Effector memory CD8-positive, alpha-beta T cell (primary cell): ENCODE data around the gene VAMP8.
"Not testable (repeated sequence)": the region's sequence is repeated elsewhere in the genome, so short reads cannot be mapped to it uniquely, and the experiment has no call there.

Experiments used
- ATAC-seq: fragments of 150-1000 bp; cut with Tn5 transposase; replicated peaks from 2 replicates; pipeline ENCODE4 v1.10.0; 2021; ENCODE audit warnings: mild to moderate bottlenecking, moderate library complexity
- DNase-seq, 3 experiments: peaks; one replicate each; pipeline ENCODE4 v3.0.0; 2021
- H3K27ac Mint-ChIP-seq, 2 donors: one replicate each; pipeline ENCODE4 v1.8.0; 2022; ENCODE audit warnings: mild to moderate bottlenecking in 2 of 2, mixed read lengths in 2 of 2, moderate library complexity in 2 of 2
- H3K27me3 Mint-ChIP-seq, 2 donors: one replicate each; pipeline ENCODE4 v1.8.0; 2022; ENCODE audit warnings: mixed read lengths in 2 of 2
- H3K36me3 Mint-ChIP-seq: one replicate; pipeline ENCODE4 v1.8.0; 2022; ENCODE audit warnings: mild to moderate bottlenecking, moderate library complexity, mixed read lengths; ENCODE audit not compliant: insufficient read depth
- H3K4me1 Mint-ChIP-seq, 2 donors: one replicate each; pipeline ENCODE4 v1.8.0; 2022; ENCODE audit warnings: low read depth in 2 of 2, mixed read lengths in 2 of 2
- H3K4me3 Mint-ChIP-seq, 2 donors: one replicate each; pipeline ENCODE4 v1.8.0; 2022; ENCODE audit warnings: mild to moderate bottlenecking in 2 of 2, mixed read lengths in 2 of 2, moderate library complexity in 2 of 2
- H3K9me3 Mint-ChIP-seq, 2 donors: one replicate each; pipeline ENCODE4 v1.8.0; 2022; ENCODE audit warnings: mixed read lengths in 2 of 2

VAMP8 gene

GRCh38 chr2:85600235-85600575 is 22.8 kb downstream of the VAMP8 start:
- Mint-ChIP-seq H3K4me3 (peak overlapping the region; percentile 22 to 23), H3K27me3 (no peaks in the 10 kb centered on the region), H3K4me1 (peaks cover 34 to 37% of the 10 kb centered on the region in 2 donors), H3K9me3 (no peaks in the 10 kb centered on the region), H3K36me3 (peaks cover 22% of the 10 kb centered on the region), H3K27ac (peak overlapping the region; percentile 84 to 91)
- ATAC-seq: no peak
- no peak for DNase-seq

GRCh38 chr2:85600951-85601770 is 23.8 kb downstream of the VAMP8 start:
- Mint-ChIP-seq H3K27me3 (no peaks in the 10 kb centered on the region), H3K27ac (peak overlapping the region; percentile 83 to 91), H3K9me3 (no peaks in the 10 kb centered on the region), H3K36me3 (peaks cover 14% of the 10 kb centered on the region), H3K4me1 (peaks cover 24 to 32% of the 10 kb centered on the region in 2 donors), H3K4me3 (peak overlapping the region; percentile 87 to 91)
- no peak for DNase-seq
- no peak for ATAC-seq

- ATAC-seq: peak; percentile 7
- Mint-ChIP-seq H3K27me3 (no peaks in the 10 kb centered on the region), H3K9me3 (no peaks in the 10 kb centered on the region), H3K36me3 (peaks cover 14% of the 10 kb centered on the region), H3K4me1 (peaks cover 19 to 29% of the 10 kb centered on the region in 2 donors), H3K4me3 (peak overlapping the region; percentile 87 to 91), H3K27ac (peak overlapping the region; percentile 83 to 91)
- DNase-seq: no peak
These were observed 24.5 kb downstream of the VAMP8 start for GRCh38 chr2:85601771-85602475.

- Mint-ChIP-seq H3K36me3 (peaks cover 14% of the 10 kb centered on the region), H3K27me3 (no peaks in the 10 kb centered on the region), H3K4me3 (peak within 1 kb of the TSS; percentile 91 to 93), H3K27ac (peak within 1 kb of the TSS; percentile 83 to 91), H3K4me1 (peaks cover 16 to 31% of the 10 kb centered on the region in 2 donors), H3K9me3 (no peaks in the 10 kb centered on the region)
- ATAC-seq (peak; percentile 96), DNase-seq (peak; percentile 78 to 86 (median 83))
These were observed 25.3 kb downstream of the VAMP8 start, which contains the start of gene TMEM150A for GRCh38 chr2:85602476-85603234. TSS of gene TMEM150A (minus strand) at chr2:85602698. CDS start at chr2:85601948, 750 bp downstream.

GRCh38 chr2:85604133-85604444 is 26.7 kb downstream of the VAMP8 start:
- Mint-ChIP-seq H3K36me3 (peaks cover 21% of the 10 kb centered on the region), H3K4me1 (peaks cover 25 to 38% of the 10 kb centered on the region in 2 donors), H3K4me3 (peak overlapping the region in 1 of 2 donors; percentile 86)
- ATAC-seq, H3K27me3 Mint-ChIP-seq, DNase-seq, H3K27ac Mint-ChIP-seq, H3K9me3 Mint-ChIP-seq: not testable (repeated sequence)

- Mint-ChIP-seq H3K9me3 (no peaks in the 10 kb centered on the region), H3K27ac (no peak overlapping the region), H3K36me3 (peaks cover 27% of the 10 kb centered on the region), H3K27me3 (no peaks in the 10 kb centered on the region), H3K4me3 (no peak overlapping the region), H3K4me1 (peaks cover 26 to 42% of the 10 kb centered on the region in 2 donors)
- DNase-seq (no peak), ATAC-seq (no peak)
These were observed 27.4 kb downstream of the VAMP8 start for GRCh38 chr2:85604568-85605339.

- Mint-ChIP-seq H3K9me3 (no peaks in the 10 kb centered on the region), H3K36me3 (peaks cover 28% of the 10 kb centered on the region), H3K4me1 (peaks cover 32 to 47% of the 10 kb centered on the region in 2 donors), H3K4me3 (no peak overlapping the region), H3K27me3 (no peaks in the 10 kb centered on the region), H3K27ac (peak overlapping the region in 1 of 2 donors; percentile 29)
- no peak for DNase-seq
- ATAC-seq: no peak
These were observed 28.2 kb downstream of the VAMP8 start for GRCh38 chr2:85605406-85606115.

GRCh38 chr2:85606116-85606455 is 28.7 kb downstream of the VAMP8 start:
- ATAC-seq (no peak), DNase-seq (no peak)
- H3K27me3 Mint-ChIP-seq: no peaks in the 10 kb centered on the region
- no peak overlapping the region for H3K4me3 Mint-ChIP-seq
- no peak overlapping the region for H3K27ac Mint-ChIP-seq
- no peaks in the 10 kb centered on the region for H3K9me3 Mint-ChIP-seq
- H3K4me1 Mint-ChIP-seq: peaks cover 31 to 45% of the 10 kb centered on the region in 2 donors
- peaks cover 31% of the 10 kb centered on the region for H3K36me3 Mint-ChIP-seq

GRCh38 chr2:85607268-85608215 is 30.2 kb downstream of the VAMP8 start:
- H3K36me3 Mint-ChIP-seq: peaks cover 34% of the 10 kb centered on the region
- no peaks in the 10 kb centered on the region for H3K9me3 Mint-ChIP-seq
- H3K27me3 Mint-ChIP-seq: no peaks in the 10 kb centered on the region
- H3K4me1 Mint-ChIP-seq: peaks cover 26 to 38% of the 10 kb centered on the region in 2 donors
- no peak overlapping the region for H3K4me3 Mint-ChIP-seq
- DNase-seq (no peak), ATAC-seq (no peak)
- peak overlapping the region; percentile 20 to 79 for H3K27ac Mint-ChIP-seq

GRCh38 chr2:85611217-85611704 is 33.9 kb downstream of the VAMP8 start:
- no peak for ATAC-seq
- H3K4me1 Mint-ChIP-seq: peaks cover 20 to 25% of the 10 kb centered on the region in 2 donors
- H3K36me3 Mint-ChIP-seq: peaks cover 41% of the 10 kb centered on the region
- H3K4me3 Mint-ChIP-seq: peak overlapping the region; percentile 90 to 97
- H3K27ac Mint-ChIP-seq: peak overlapping the region; percentile 79 to 91
- no peaks in the 10 kb centered on the region for H3K27me3 Mint-ChIP-seq
- DNase-seq: no peak
- H3K9me3 Mint-ChIP-seq: no peaks in the 10 kb centered on the region

GRCh38 chr2:85611705-85612587 is 34.6 kb downstream of the VAMP8 start, which contains the start of gene C2orf68:
TSS of gene C2orf68 (minus strand) at chr2:85612066. CDS start at chr2:85611984, 82 bp downstream.
- peak; percentile 73 to 78 (median 77) for DNase-seq
- ATAC-seq: peak; percentile 72
- peak within 1 kb of the TSS; percentile 90 to 97 for H3K4me3 Mint-ChIP-seq
- no peaks in the 10 kb centered on the region for H3K27me3 Mint-ChIP-seq
- peaks cover 20 to 22% of the 10 kb centered on the region in 2 donors for H3K4me1 Mint-ChIP-seq
- H3K27ac Mint-ChIP-seq: peak within 1 kb of the TSS; percentile 79 to 91
- H3K36me3 Mint-ChIP-seq: peaks cover 48% of the 10 kb centered on the region
- H3K9me3 Mint-ChIP-seq: no peaks in the 10 kb centered on the region
